Psoas muscle (tissue), 8 donors: ENCODE measurements around the gene FMN2. TPM values are rescaled to one million over a fixed set of nuclear protein-coding genes. Genes with fewer than 3 reads are reported as not detected.
"Not testable (repeated sequence)": the region's sequence is repeated elsewhere in the genome, so short reads cannot be mapped to it uniquely, and the experiment has no call there.

Source experiments
- ATAC-seq, 4 donors: fragments of 200-7000 bp; cut with Tn5 transposase; one replicate each; pipeline ENCODE4 v1.9.1; 2020; ENCODE audit warnings: moderate library complexity in 3 of 4, mild to moderate bottlenecking in 2 of 4
- DNase-seq, 2 donors: peaks; one replicate each; pipeline ENCODE4 v3.0.0-alpha.2; 2020
- H3K27ac ChIP-seq: fragments of 200-600 bp; one replicate; pipeline ENCODE4 v1.8.0; 2022
- H3K27me3 ChIP-seq, 3 donors: fragments of 200-600 bp in 1 of 3; one replicate each; pipeline versions ENCODE4 v1.6.1 to v1.8.0; 2013 to 2022; ENCODE audit warnings: low read length in 2 of 3, mild to moderate bottlenecking in 2 of 3, moderate library complexity in 1 of 3; ENCODE audit not compliant: insufficient read depth in 3 of 3
- H3K36me3 ChIP-seq, 2 donors: fragments of 200-600 bp in 1 of 2; one replicate each; pipeline versions ENCODE4 v1.6.1 to v1.8.0; 2013 to 2022; ENCODE audit warnings: low read depth in 1 of 2, mild to moderate bottlenecking in 1 of 2, moderate library complexity in 1 of 2; ENCODE audit not compliant: insufficient read depth in 1 of 2
- H3K4me1 ChIP-seq: fragments of 200-600 bp; one replicate; pipeline ENCODE4 v1.8.0; 2022
- H3K4me3 ChIP-seq: fragments of 200-600 bp; one replicate; pipeline ENCODE4 v1.8.0; 2022; ENCODE audit warnings: mild to moderate bottlenecking
- H3K9me3 ChIP-seq: fragments of 200-600 bp; one replicate; pipeline ENCODE4 v1.8.0; 2022
- WGBS, 3 donors: extraction: QIAGEN DNeasy Blood & Tissue Kit; methylation state at CpG; one replicate each; pipeline versions ENCODE4 v1.1.6 to v1.1.7; 2013; 5-methylcytosine and 5-hydroxymethylcytosine counted together
- intact Hi-C, 2 donors: fragments of 100-400 bp; cut with DNase I; formaldehyde crosslinking; loops; one replicate each; pipeline versions ENCODE4 v1.11.0 to v1.14.2; 2022
- polyA plus RNA-seq, 3 donors: library from polyadenylated mRNA; stranded (reverse); fragments of 200-250 nt; gene quantifications; one replicate each; pipeline ENCODE4 v1.2.3, GENCODE V29; 2013
- total RNA-seq, 4 donors: library from RNA; stranded (reverse); fragmentation: NEBNext Ultra II Directional in 2 of 4; extraction: Animal tissue kit (Norgen Biotek cat#: 25700) in 2 of 4; gene quantifications; one replicate each; pipeline versions ENCODE4 v1.2.1 to v1.2.4, GENCODE V29; 2021 to 2023
- TF ChIP-seq, protein P1 (sequence below): fragments of 200-600 bp; IDR thresholded peaks from one replicate; pipeline ENCODE4 v1.8.0; 2022; ENCODE audit warnings: antibody characterized with exemption
- donor health status: healthy with polysubstance abuse.
- donor health status: DM: no; HTN: no; CAD: no; lungs with moderate emphysema.
- donor health status: Bipolar disorder and iron deficiency.
- donor health status: healthy.
- donor health status: DM: yes; HTN: yes; CAD: no.
- donor health status: DM: no; HTN: no; CAD: no.
- donor health status: DM: no; HTN: no; CAD: no.
- donor health status: DM: yes; HTN: yes; CAD: no.

Gene FMN2
- total and polyA plus RNA-seq, 7 donors, result 0.15 to 1.1 (median 0.52) TPM; not detected in 2

- Histone ChIP-seq H3K27me3 (no peaks in the 10 kb centered on the region), H3K27ac (no peak overlapping the region), H3K36me3 (no peaks in the 10 kb centered on the region), H3K4me1 (no peaks in the 10 kb centered on the region), H3K4me3 (no peak overlapping the region), H3K9me3 (no peaks in the 10 kb centered on the region)
- intact Hi-C loops, result no loop called here
- ATAC-seq (no peak), DNase-seq (no peak)
- TF ChIP-seq, protein P1, sequence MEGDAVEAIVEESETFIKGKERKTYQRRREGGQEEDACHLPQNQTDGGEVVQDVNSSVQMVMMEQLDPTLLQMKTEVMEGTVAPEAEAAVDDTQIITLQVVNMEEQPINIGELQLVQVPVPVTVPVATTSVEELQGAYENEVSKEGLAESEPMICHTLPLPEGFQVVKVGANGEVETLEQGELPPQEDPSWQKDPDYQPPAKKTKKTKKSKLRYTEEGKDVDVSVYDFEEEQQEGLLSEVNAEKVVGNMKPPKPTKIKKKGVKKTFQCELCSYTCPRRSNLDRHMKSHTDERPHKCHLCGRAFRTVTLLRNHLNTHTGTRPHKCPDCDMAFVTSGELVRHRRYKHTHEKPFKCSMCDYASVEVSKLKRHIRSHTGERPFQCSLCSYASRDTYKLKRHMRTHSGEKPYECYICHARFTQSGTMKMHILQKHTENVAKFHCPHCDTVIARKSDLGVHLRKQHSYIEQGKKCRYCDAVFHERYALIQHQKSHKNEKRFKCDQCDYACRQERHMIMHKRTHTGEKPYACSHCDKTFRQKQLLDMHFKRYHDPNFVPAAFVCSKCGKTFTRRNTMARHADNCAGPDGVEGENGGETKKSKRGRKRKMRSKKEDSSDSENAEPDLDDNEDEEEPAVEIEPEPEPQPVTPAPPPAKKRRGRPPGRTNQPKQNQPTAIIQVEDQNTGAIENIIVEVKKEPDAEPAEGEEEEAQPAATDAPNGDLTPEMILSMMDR, result no peak
- WGBS, 3 donors, result 67 to 72% (median 70%) methylated on average over 3 of the region's 3 CpGs
Observed at GRCh38 chr1:240258910-240259309, 167.2 kb downstream of the FMN2 start.

GRCh38 chr1:240264494-240264893, 172.8 kb downstream of the FMN2 start:
- DNase-seq, H3K4me1 ChIP-seq, H3K36me3 ChIP-seq, H3K4me3 ChIP-seq, ATAC-seq, intact Hi-C loops, H3K27ac ChIP-seq, H3K9me3 ChIP-seq, H3K27me3 ChIP-seq: not testable (repeated sequence)
- WGBS, 3 donors, result 74 to 84% (median 81%) methylated on average over 2 of the region's 2 CpGs

DNA sequence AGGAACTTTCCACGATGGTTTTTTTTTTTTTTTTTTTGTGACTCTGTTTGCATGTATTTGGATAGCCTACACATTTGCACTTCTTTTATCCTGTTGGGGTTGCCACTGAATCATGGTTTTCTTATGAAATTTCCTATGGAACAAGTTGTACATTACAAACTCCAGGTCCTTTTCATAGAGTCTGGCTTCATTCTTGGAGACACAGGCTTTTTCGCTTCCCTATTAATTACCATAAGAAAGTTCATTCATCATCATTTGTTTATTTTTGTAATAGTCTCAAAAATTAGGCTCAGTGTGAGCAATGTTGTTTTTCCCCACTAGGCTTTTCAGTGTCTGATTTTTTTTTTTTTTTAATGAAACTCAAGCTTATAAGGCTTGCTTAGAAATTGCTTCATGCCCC, 179.4 kb downstream of the FMN2 start:
- Histone ChIP-seq H3K27me3 (no peaks in the 10 kb centered on the region), H3K27ac (no peak overlapping the region), H3K4me1 (no peaks in the 10 kb centered on the region), H3K36me3 (no peaks in the 10 kb centered on the region), H3K4me3 (no peak overlapping the region), H3K9me3 (peaks cover 14% of the 10 kb centered on the region)
- DNase-seq (no peak), ATAC-seq (no peak)
- TF ChIP-seq, protein P1, result no peak
- 81 to 94% (median 86%) methylated on average over 2 of the region's 2 CpGs for WGBS, 3 donors
- intact Hi-C loops, result no loop called here

DNA sequence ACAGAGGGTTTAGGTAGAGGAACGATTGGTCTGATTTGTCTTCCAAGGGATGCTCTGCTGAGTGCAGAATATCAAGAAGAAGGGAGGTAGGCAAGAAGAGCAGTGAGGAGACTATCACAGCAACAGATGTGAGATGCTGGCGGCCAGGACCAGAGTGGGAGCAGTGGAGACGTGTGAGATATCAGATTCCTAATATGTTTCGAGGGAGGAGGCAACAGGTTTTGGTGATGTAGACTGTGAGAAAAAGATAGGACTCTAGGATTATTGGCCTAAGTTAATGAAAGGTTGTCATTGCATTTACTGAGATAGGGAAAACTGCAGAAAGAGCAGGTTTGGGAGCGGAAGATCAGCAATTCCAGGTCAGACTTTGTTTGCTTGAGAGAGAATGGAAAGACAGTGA, 182.9 kb downstream of the FMN2 start:
- ATAC-seq (no peak), DNase-seq (no peak)
- Histone ChIP-seq H3K4me3 (no peak overlapping the region), H3K9me3 (peaks cover 5% of the 10 kb centered on the region), H3K27ac (no peak overlapping the region), H3K27me3 (no peaks in the 10 kb centered on the region), H3K36me3 (no peaks in the 10 kb centered on the region), H3K4me1 (no peaks in the 10 kb centered on the region)
- TF ChIP-seq, protein P1, result no peak
- intact Hi-C loops, result no loop called here
- WGBS, 3 donors, result 62 to 70% (median 64%) methylated on average over 5 of the region's 5 CpGs

- DNase-seq, ATAC-seq, H3K27ac ChIP-seq, H3K27me3 ChIP-seq, H3K4me1 ChIP-seq, H3K36me3 ChIP-seq, intact Hi-C loops, H3K9me3 ChIP-seq, H3K4me3 ChIP-seq: not testable (repeated sequence)
Observed at GRCh38 chr1:240275219-240275618, 183.5 kb downstream of the FMN2 start.

GRCh38 chr1:240278082-240278481, 186.4 kb downstream of the FMN2 start:
- Histone ChIP-seq H3K27me3 (no peaks in the 10 kb centered on the region), H3K9me3 (no peaks in the 10 kb centered on the region), H3K36me3 (no peaks in the 10 kb centered on the region), H3K4me3 (no peak overlapping the region), H3K27ac (no peak overlapping the region), H3K4me1 (no peaks in the 10 kb centered on the region)
- WGBS, 3 donors, result 34 to 38% (median 35%) methylated on average over 6 of the region's 6 CpGs
- TF ChIP-seq, protein P1, result no peak
- ATAC-seq, result no peak
- no peak for DNase-seq
- intact Hi-C loops, result no loop called here
